GM21619 (cell line): ENCODE measurements around the gene CDC14A.
"Not testable (repeated sequence)": the region's sequence is repeated elsewhere in the genome, so short reads cannot be mapped to it uniquely, and the experiment has no call there.

Experiments used
- ATAC-seq: cut with Tn5 transposase; IDR thresholded peaks from one replicate; pipeline ENCODE4 v1.9.1; 2021; ENCODE audit not compliant: unreplicated experiment

CDC14A gene

GRCh38 chr1:100360790-100361510 lies 8.6 kb downstream of the CDC14A start:
- no peak for ATAC-seq

DNA sequence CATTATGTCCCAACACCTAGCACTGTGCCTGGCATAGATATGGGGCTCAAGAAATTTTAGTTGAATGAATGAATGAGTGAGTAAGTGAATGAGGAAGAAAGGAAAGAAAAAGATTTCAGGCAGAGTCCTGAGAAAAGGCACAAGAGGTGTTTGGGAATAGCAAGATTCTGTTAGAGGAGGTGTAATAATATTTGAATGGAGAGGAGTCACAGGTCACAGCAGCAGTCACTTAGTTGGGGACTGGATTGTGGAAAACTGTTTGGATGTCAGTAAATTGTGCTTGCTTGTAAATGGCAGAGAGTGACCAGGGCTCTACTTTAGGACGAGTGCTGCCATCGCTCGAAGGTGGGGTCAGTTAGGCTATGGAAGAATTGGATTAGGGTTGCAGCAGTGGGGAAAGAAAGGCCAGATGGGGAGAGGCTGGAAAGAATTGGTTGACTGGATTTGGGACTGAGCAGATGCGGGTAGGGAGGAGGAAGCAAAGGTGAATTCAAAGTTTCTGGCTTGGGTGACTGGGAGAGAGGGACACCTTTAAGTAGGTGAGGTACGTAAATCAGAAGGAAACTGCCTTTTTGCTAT lies 9.3 kb downstream of the CDC14A start:
- no peak for ATAC-seq

DNA sequence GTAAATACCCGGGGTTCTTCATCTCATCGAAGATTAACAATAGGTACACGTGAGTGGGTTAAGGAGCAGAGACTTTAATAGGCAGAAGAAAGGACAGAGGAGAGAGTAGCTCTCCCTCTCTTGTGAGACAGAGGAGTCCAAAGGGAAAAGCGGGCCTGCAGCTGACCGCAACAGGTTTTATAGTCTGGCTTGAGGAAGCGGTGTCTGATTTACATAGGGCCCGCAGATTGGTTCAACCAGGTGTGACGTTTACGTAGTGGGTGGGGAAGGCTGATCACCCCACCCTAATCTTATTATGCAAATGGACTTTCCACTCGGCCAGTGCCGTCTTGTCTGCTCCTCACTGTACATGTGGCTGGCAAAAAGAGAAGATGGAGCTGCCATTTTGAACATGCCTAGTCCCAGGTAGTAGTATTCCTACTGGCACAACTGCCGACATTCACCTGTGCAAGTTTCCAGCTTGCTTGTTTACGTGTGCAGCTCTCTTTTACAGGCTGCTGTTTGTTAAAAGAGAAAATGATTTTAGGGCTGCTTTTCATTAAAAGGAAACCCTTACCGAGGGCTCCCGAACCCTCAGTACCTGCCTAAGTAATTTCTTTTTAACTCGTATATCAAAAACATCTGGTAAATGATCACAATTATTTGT lies 10.6 kb downstream of the CDC14A start:
- ATAC-seq, result no peak

GRCh38 chr1:100363831-100364230 lies 11.5 kb downstream of the CDC14A start:
- ATAC-seq, result no peak

GRCh38 chr1:100364697-100365096 lies 12.4 kb downstream of the CDC14A start:
- ATAC-seq, result no peak

DNA sequence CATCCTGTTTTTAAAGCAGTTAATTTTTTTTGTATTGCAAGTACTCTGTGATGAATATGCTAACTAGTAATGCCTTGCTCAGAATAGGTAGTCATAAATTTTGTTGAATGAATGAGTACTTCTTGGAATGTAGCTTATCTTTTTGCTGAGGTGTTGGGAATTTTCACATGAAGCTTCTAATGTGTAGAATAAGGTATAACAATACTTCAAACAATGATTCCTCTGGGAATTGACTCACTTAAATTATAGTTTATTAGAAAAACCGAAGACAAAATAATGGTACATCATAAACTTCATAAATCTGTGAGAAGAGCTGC lies 13.9 kb downstream of the CDC14A start:
- no peak for ATAC-seq

- ATAC-seq, result not testable (repeated sequence)
These were observed 17.0 kb downstream of the CDC14A start for GRCh38 chr1:100369339-100369738.

GRCh38 chr1:100373953-100374352 lies 21.6 kb downstream of the CDC14A start:
- ATAC-seq, result not testable (repeated sequence)

- ATAC-seq, result not testable (repeated sequence)
These were observed 24.6 kb downstream of the CDC14A start for GRCh38 chr1:100376890-100377289.

GRCh38 chr1:100377590-100378361 lies 25.5 kb downstream of the CDC14A start:
- ATAC-seq, result peak; percentile 96

GRCh38 chr1:100378956-100379355 lies 26.6 kb downstream of the CDC14A start:
- no peak for ATAC-seq

DNA sequence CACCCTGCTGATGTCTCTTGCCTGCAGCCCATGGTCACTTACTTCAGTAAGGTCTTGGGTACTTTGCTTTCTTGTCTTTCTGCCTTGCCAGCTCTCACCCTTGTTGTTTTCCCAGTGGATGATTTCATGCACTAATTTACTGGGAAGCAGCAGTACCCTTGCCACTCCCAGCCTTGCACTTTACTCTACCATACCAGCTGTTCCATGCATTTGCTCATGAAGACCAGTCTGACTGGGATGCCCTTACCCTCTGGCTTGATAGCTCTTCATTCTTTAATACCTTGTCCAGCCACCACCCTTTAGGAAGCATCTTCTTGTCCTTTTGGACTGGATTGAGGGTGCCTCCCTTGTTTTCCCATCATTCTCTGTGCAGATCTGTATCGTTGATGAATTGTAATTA lies 28.3 kb downstream of the CDC14A start:
- ATAC-seq, result no peak

DNA sequence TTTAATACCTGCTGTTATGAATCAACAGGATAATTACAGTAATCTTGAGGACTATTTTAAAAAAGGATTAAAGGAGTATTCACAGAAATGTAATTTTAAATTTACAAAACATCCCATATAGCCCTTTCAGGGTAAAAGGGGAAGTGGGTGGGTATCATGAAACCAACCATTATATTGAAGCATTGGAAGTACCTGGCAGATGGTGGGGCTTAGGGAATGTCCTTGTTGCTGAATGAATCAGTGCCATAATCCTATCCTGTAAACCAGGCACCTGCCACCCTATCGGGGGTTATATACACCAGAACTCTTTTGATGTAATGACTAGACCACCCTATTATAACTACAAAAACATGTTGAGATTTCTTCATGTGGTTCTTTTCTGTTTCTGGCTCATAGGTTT lies 30.4 kb downstream of the CDC14A start:
- no peak for ATAC-seq

DNA sequence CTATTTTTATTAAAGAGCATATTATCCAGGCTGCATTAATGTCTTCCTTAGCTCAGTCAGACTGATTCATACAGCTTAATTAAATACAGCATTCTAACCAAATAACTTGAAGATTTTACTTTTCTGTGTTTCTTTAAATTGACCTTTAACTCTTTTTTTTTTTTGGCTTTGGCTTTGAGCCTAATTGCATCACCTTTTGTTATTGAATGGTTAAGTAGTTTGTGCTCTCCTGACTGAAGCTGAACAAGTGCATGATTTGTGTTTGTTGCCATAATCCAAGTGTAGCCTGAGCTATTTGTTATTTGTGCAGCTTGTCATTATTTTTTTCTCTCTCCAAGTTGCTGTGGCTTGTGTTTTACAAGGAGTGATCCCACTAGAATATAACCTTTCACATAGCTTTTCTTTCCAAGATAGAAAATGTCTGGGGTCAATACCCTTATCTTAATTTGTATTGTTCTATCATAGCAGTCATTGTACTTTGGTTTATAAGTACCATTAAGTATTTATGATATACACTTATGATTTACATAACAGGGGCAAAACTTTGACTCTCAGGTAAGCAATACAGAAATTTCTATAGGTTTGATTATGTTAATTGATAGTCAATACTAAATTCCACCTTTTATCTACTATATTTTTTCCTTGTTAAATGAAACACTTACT lies 31.6 kb downstream of the CDC14A start:
- ATAC-seq, result no peak

GRCh38 chr1:100387209-100387608 lies 34.9 kb downstream of the CDC14A start:
- no peak for ATAC-seq

DNA sequence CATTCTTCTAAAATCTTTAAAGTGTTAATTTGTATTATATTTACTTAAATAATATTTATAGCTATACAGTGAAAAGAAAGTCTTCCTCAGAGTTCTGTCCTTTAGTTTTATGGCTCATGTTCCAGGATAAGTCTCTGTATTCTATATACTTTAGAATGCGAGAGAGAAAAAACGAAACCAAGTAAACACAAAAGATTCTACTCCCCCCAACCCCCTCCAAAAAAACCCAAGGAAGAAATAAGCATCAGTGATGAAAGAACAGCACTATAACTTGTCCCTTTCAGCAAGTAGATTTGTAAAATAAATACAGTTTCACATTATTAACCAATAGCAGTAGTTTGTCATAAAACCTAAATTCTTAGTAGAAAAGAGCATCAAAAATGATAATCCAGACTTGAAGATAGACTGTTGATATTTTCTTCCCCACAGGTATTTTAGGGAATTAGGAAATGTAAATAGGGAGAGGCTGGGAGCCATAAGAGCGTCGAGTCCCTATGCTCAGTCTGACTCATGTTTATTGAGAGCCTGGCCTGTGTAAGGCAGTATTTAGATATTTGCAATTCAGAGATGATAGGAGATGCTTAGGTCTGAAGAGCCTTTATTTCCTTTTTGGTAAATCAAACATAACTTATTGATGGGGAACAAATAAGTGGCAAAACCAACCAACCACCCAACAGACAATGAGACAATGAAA lies 35.5 kb downstream of the CDC14A start:
- no peak for ATAC-seq

- ATAC-seq, result no peak
These were observed 38.2 kb downstream of the CDC14A start for GRCh38 chr1:100390531-100390930.

DNA sequence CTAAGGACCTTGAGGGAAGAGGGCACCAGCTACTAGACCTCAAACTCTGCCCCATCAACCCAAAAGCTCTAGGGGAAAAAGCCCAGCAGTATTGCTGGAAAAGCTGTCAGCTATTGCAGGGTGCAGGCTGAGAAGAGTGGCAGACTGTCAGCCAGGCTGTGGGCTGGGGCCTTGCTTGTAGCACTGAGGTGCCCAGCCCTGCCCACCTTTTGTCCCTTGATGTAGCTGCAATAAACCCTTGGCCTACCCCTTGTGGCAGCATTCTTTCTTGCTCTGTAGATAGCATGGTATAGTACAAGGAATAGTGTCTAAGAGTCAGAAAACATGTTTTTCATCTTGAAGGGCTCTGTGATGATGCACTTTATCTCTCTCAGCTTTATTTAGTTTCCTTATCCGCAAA lies 39.4 kb downstream of the CDC14A start:
- no peak for ATAC-seq

GRCh38 chr1:100392756-100393155 lies 40.5 kb downstream of the CDC14A start:
- ATAC-seq, result no peak

DNA sequence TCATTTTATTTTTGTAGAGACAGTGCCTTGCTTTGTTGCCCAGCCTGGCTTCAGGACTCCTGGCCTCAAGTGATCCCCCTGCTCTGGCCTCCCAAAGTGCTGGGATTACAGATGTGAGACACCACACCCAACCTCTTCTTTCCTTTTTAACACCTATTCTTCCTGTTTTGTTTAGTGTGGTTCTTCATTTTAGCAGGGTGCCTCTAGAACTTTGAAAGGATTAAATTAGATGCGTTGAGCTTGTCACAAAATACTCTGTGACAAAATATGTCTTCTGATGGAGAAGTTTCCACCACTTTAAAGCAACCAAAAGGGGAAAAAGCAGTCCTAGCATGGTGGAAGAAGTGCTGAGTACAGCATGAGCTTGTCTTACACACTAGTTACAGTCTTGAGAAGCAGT lies 42.0 kb downstream of the CDC14A start:
- ATAC-seq, result no peak

- no peak for ATAC-seq
These were observed 43.6 kb downstream of the CDC14A start for GRCh38 chr1:100395913-100396312.
